Measurements from ENCODE around the gene CT45A1. TPM values are rescaled to one million over a fixed set of nuclear protein-coding genes. Genes with fewer than 3 reads are reported as not detected.
"Not testable (repeated sequence)": the region's sequence is repeated elsewhere in the genome, so short reads cannot be mapped to it uniquely, and the experiment has no call there.

The CT45A1 gene
- total RNA-seq, 4 donors from 2014 or later, result not detected

- no peaks in the 10 kb centered on the region for H3K27me3 ChIP-seq
- 68% methylated on average over 12 of the region's 12 CpGs for WGBS
- H3K4me1 ChIP-seq, result no peaks in the 10 kb centered on the region
- no peaks in the 10 kb centered on the region for H3K9me3 ChIP-seq
- no peak overlapping the region for H3K27ac ChIP-seq
- DNase-seq (ENCODE audit: low spot score in 2 of 2), result no peak
- H3K4me3 ChIP-seq, result no peak overlapping the region
- H3K36me3 ChIP-seq, result no peaks in the 10 kb centered on the region
- no peak for TF ChIP-seq POLR2A (IDR thresholded peaks at IDR 0.05)
- TF ChIP-seq CTCF (IDR thresholded peaks at IDR 0.05), result no peak
- no peak for TF ChIP-seq EP300 (IDR thresholded peaks at IDR 0.05)
- no peak for TF ChIP-seq POLR2AphosphoS5 (IDR thresholded peaks at IDR 0.05)
Measured at GRCh38 chrX:135707880-135708279, 5.6 kb upstream of the CT45A1 start.

GRCh38 chrX:135713795-135714194, 356 bp downstream of the CT45A1 start:
- Histone ChIP-seq H3K4me1 (no peaks in the 10 kb centered on the region), H3K36me3 (no peaks in the 10 kb centered on the region), H3K9me3 (no peaks in the 10 kb centered on the region), H3K27me3 (no peaks in the 10 kb centered on the region), H3K4me3 (no peak overlapping the region), H3K27ac (no peak overlapping the region)
- no peak for DNase-seq (ENCODE audit: low spot score in 2 of 2)
- no peak for TF ChIP-seq POLR2A (IDR thresholded peaks at IDR 0.05)
- TF ChIP-seq CTCF (IDR thresholded peaks at IDR 0.05), result no peak
- no peak for TF ChIP-seq EP300 (IDR thresholded peaks at IDR 0.05)
- TF ChIP-seq POLR2AphosphoS5 (IDR thresholded peaks at IDR 0.05), result no peak
- 90% methylated on average over 10 of the region's 20 CpGs for WGBS

GRCh38 chrX:135734666-135735065, 21.2 kb downstream of the CT45A1 start:
- H3K9me3 ChIP-seq; H3K36me3 ChIP-seq; H3K27me3 ChIP-seq; H3K27ac ChIP-seq; H3K4me3 ChIP-seq; DNase-seq (ENCODE audit: low spot score in 2 of 2); H3K4me1 ChIP-seq: not testable (repeated sequence)
- 61% methylated on average over 5 of the region's 5 CpGs for WGBS

- Histone ChIP-seq H3K4me1 (no peaks in the 10 kb centered on the region), H3K9me3 (no peaks in the 10 kb centered on the region), H3K27ac (no peak overlapping the region), H3K36me3 (no peaks in the 10 kb centered on the region), H3K4me3 (no peak overlapping the region), H3K27me3 (no peaks in the 10 kb centered on the region)
- TF ChIP-seq POLR2A (IDR thresholded peaks at IDR 0.05), result no peak
- no peak for TF ChIP-seq CTCF (IDR thresholded peaks at IDR 0.05)
- no peak for TF ChIP-seq POLR2AphosphoS5 (IDR thresholded peaks at IDR 0.05)
- no peak for TF ChIP-seq EP300 (IDR thresholded peaks at IDR 0.05)
- WGBS, result 35% methylated on average over 4 of the region's 4 CpGs
- no peak for DNase-seq (ENCODE audit: low spot score in 2 of 2)
Measured at GRCh38 chrX:135737366-135738071, 24.1 kb downstream of the CT45A1 start.

GRCh38 chrX:135740681-135741149, 27.3 kb downstream of the CT45A1 start:
- 46% methylated on average over 9 of the region's 18 CpGs for WGBS

More at GRCh38 chrX:135740681-135741149, 27.3 kb downstream of the CT45A1 start:
- Histone ChIP-seq H3K4me3 (no peak overlapping the region), H3K9me3 (no peaks in the 10 kb centered on the region), H3K4me1 (no peaks in the 10 kb centered on the region), H3K27me3 (no peaks in the 10 kb centered on the region), H3K27ac (no peak overlapping the region), H3K36me3 (no peaks in the 10 kb centered on the region)
- no peak for TF ChIP-seq CTCF (IDR thresholded peaks at IDR 0.05)
- no peak for TF ChIP-seq POLR2AphosphoS5 (IDR thresholded peaks at IDR 0.05)
- TF ChIP-seq EP300 (IDR thresholded peaks at IDR 0.05), result no peak
- no peak for TF ChIP-seq POLR2A (IDR thresholded peaks at IDR 0.05)
- no peak for DNase-seq (ENCODE audit: low spot score in 2 of 2)

All from suprapubic skin (tissue), 4 donors.